A549 (cell line): ENCODE data around the gene HINFP.

Experiments
- EP300 ChIP-seq, 2 experiments: fragments of >200 bp; sonication (Bioruptor Twin); formaldehyde crosslinking; IDR thresholded peaks; 2 replicates in 1 of 2; 3 replicates in 1 of 2; pipeline ENCODE4 v1.6.1; 2016 to 2017
- RFX5 ChIP-seq: fragments of 450-650 bp; IDR thresholded peaks from 2 replicates; pipeline ENCODE4 v1.7.1; 2014; ENCODE audit warnings: antibody characterized with exemption, mild to moderate bottlenecking, moderate library complexity

GRCh38 chr11:119087747-119088241, 33.6 kb upstream of the HINFP start:
- TF ChIP-seq EP300 (IDR thresholded peaks at IDR 0.05): no peak
- no peak for TF ChIP-seq RFX5
